ENCODE results near the gene GADD45G.

GADD45G gene

DNA sequence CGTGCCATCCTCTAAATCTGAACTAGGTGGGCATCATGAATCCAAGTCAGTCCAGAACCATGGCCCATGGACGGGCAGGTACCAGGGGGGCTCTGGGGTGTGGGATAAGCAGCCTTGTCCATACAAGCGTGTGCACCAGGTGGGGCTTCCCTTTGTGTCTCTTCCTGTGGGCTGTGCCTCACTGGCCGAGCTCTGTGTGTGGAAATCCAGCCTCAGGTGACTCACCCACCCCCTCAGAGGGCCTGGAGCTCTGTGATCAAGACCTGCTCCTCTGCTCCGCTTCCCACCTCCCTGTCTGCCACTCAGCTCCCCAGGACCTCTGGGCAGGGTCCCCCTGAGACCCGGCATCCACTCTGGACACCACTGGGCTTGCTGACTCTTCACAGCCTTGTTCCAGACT is 33.0 kb downstream of the GADD45G start:
- TF ChIP-seq, protein P1, sequence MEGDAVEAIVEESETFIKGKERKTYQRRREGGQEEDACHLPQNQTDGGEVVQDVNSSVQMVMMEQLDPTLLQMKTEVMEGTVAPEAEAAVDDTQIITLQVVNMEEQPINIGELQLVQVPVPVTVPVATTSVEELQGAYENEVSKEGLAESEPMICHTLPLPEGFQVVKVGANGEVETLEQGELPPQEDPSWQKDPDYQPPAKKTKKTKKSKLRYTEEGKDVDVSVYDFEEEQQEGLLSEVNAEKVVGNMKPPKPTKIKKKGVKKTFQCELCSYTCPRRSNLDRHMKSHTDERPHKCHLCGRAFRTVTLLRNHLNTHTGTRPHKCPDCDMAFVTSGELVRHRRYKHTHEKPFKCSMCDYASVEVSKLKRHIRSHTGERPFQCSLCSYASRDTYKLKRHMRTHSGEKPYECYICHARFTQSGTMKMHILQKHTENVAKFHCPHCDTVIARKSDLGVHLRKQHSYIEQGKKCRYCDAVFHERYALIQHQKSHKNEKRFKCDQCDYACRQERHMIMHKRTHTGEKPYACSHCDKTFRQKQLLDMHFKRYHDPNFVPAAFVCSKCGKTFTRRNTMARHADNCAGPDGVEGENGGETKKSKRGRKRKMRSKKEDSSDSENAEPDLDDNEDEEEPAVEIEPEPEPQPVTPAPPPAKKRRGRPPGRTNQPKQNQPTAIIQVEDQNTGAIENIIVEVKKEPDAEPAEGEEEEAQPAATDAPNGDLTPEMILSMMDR (IDR thresholded peaks at IDR 0.05; ENCODE audit: low read length, missing control alignments) = no peak
- no peak overlapping the region for H3K4me3 ChIP-seq (replicated peaks; ENCODE audit: low read depth, low read length)
- no peak for DNase-seq (ENCODE audit: low read depth)

DNA sequence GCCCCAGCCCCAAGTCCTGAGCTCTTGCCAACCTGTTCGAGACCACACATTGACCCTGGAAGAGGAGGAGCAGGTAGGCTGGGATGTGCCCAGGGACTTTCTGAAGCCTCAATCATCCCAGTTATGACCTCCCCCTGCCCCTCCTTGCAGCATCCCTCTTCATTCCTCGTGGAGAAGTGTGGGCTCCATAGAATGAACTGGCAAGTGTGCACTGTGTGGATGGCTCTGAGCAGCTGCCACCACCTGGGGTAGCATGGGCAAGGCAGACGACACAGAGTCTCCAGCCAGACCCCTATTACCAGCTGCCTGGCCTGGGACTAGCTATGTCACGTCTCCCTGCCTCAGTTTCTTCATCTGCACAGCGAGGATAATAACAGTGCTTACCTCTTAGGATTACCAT is 33.5 kb downstream of the GADD45G start:
- DNase-seq (ENCODE audit: low read depth) = no peak
- no peak overlapping the region for H3K4me3 ChIP-seq (replicated peaks; ENCODE audit: low read depth, low read length)
- TF ChIP-seq, protein P1 (IDR thresholded peaks at IDR 0.05; ENCODE audit: low read length, missing control alignments) = no peak

DNA sequence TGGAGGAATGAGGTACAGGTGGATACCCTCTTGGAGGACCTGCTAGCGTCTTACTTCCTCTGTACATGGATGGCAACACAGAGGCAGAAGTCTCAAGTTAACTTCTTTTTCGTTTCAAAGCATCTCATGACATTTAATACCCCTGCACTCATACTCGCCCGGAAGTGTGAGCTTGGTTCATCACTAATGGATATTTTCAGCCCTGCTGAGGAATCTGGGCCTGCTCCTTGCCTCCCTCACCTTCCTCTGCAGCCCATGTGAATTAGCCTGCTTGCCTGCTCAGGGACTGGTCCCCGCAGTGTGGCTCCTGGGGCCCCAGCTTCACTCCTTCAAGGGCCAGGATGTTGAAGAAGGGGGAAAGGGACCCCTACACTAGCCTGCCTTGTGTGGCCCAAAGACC is 34.1 kb downstream of the GADD45G start:
- H3K4me3 ChIP-seq (replicated peaks; ENCODE audit: low read depth, low read length) = no peak overlapping the region
- TF ChIP-seq, protein P1 (IDR thresholded peaks at IDR 0.05; ENCODE audit: low read length, missing control alignments) = no peak
- no peak for DNase-seq (ENCODE audit: low read depth)

DNA sequence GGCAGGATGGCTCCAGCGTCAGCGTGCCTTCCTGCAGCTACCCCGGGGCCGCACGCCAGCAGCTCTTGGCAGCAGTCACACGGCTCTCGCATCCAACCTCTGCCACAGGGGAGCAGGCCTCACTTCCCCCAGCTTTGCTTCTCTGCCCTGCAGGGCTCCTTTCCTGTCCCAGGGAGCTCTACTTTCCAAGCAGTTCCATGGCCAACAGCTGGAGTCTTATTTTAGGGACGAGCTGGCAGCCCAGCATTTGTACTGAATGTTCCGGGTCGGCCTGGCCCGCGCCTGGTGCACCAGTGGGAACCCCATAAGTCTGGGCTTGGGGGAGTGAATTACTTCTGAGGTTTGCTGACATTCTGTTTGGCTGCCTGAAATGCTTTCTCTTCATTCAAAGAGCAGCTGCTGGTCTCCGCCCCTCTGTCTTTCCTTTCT is 34.6 kb downstream of the GADD45G start:
- H3K4me3 ChIP-seq (replicated peaks; ENCODE audit: low read depth, low read length) = no peak overlapping the region
- TF ChIP-seq, protein P1 (IDR thresholded peaks at IDR 0.05; ENCODE audit: low read length, missing control alignments) = no peak
- DNase-seq (ENCODE audit: low read depth) = no peak

DNA sequence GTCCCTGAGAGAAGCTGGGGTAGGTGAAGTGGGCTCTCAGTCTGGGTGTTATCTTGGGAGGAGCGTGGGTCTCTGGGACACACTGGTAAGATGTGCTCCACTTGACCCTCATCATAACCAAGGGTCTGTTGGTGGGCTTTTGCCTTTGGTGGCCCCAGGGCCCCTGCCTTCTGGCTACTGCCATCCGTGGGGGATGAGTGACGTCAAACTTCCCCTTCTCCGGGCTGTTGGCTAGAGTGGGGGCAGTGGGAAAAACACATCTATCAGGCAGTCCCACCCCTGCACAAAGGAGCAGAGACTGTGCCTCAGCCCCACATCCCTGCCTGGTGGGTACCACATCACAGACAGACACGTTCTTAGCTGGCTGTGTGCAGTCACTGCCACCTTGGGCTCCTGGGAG is 35.1 kb downstream of the GADD45G start:
- DNase-seq (ENCODE audit: low read depth) = no peak
- TF ChIP-seq, protein P1 (IDR thresholded peaks at IDR 0.05; ENCODE audit: low read length, missing control alignments) = no peak
- H3K4me3 ChIP-seq (replicated peaks; ENCODE audit: low read depth, low read length) = no peak overlapping the region

DNA sequence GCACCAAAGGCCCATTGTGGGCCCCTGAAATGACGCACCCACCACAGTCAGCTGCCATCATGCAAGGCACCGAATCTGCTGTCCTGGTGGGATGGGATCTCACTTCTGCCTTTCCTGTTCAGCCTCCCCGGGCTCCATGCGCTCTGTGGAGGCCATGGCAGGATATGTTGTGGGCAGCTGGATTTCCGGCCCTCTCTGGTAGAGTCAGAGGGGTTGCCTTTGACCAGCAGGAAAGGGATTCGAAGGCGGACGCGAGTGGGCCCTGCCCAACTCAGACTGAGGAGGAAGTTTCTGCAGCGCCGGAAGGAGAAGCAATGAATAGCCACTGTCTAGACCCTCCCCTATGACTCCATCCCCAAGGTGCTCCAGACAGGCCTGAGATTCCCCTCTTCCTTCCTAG is 35.5 kb downstream of the GADD45G start:
- no peak for DNase-seq (ENCODE audit: low read depth)
- TF ChIP-seq, protein P1 (IDR thresholded peaks at IDR 0.05; ENCODE audit: low read length, missing control alignments) = no peak
- no peak overlapping the region for H3K4me3 ChIP-seq (replicated peaks; ENCODE audit: low read depth, low read length)

DNA sequence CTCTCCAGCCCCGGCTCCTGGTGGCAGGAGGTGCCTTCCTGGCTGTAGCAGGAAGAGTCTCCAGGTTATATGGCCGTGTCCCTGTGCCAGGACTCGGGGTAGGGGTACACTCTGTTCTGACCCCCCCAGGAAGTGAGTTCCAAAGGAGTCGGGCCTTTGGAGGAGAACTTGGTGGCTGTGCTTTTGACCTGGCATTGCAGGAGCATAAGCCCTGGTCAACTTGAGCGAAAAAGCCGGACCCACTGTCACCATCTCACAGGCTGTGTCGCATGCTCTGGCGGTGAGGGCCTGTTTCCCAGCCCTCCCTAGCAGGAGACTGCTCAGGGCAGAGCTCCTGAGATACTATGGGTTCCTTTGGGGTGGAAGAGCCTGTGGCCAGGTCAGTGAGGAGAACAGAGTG is 36.0 kb downstream of the GADD45G start:
- DNase-seq (ENCODE audit: low read depth) = no peak
- no peak overlapping the region for H3K4me3 ChIP-seq (replicated peaks; ENCODE audit: low read depth, low read length)
- TF ChIP-seq, protein P1 (IDR thresholded peaks at IDR 0.05; ENCODE audit: low read length, missing control alignments) = no peak

Measured in fibroblast of pulmonary artery (primary cell).